ENCODE data around the gene SYTL2.
"Not testable (repeated sequence)": the region's sequence is repeated elsewhere in the genome, so short reads cannot be mapped to it uniquely, and the experiment has no call there.

SYTL2 gene

DNA sequence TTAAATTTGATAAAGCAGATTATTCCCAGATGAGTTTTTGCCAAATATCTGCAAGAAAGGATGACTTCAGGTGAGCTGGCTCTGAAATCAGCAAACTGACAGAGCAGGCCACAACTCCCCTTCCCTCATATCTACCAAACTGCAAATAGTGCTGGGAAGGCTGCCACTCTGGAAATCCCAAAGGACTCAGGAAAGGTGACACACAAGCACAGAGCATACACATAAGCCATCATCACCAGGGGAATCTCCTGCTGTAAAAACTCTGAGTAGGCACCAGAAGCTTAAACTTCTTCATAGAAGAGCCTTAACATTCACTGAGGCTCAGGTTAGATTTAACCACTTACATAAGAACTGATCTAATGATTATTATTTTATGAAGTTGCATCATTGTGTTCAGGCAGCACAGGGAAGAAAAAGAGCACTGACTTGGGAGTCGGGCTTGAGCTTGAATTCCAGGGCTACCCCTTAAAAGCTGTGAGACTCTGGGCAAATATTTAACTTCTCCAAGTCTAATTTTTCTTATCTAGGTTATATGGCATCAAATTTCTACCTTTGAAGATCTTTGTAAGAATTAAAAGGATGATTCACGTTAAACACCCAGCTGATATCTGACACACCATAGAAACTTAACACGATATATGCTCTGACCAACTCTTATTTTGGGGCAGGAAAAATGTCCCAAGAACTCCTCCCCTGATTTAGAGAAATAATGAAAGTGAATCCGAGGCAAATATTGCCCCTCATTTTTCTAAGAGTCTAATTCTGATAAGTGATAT, 15.0 kb downstream of the SYTL2 start:
- DNase-seq = no peak

DNA sequence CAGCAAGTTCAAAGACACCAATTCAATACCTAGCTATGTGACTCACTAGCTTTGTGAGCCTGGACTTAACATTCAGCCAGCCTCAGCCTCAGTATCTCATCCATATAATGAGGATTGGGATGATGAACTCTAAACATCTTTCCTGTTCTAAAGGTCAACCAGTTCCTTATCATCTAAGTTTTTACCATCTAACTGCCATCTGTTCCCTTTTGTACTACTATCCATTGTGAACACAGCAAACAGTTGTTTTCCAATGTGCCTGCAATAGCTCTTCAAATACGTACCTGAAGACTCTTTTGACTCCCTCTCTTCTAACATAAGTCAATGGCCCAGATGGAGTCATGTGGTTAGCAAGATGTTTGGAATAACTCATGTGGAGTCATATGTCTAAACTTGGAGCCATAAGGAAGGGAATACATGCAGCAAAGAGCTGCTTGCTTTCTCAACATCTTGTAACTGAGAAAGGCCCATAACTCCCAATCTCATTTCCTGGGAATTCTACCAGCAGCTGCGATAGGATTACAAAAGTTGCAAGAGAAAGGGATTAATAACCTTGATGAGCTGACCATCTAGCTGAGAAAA, 19.4 kb downstream of the SYTL2 start:
- DNase-seq = no peak

- no peak for DNase-seq
These were observed 22.9 kb downstream of the SYTL2 start for GRCh38 chr11:85787809-85788760.

DNA sequence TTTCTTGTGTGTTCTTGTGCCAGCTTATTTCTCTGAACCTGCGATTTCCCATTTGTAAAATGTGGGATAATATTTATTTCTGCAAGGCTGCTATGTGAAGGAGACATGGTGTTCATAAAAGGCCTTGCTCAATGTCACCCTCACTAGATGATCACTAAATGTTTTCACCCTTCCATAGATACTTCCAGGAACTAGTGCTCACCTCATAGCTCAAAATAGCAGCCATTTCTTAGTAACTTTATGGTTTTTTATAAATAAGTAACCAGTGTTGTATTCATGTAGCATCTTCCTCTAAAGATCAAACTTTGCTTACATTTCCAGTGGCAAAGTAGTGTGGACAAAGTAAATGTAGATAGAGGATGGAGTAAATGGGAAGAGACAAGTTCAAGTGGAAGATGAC, 23.8 kb downstream of the SYTL2 start:
- no peak for DNase-seq

GRCh38 chr11:85784480-85785265, 26.3 kb downstream of the SYTL2 start:
- no peak for DNase-seq

DNA sequence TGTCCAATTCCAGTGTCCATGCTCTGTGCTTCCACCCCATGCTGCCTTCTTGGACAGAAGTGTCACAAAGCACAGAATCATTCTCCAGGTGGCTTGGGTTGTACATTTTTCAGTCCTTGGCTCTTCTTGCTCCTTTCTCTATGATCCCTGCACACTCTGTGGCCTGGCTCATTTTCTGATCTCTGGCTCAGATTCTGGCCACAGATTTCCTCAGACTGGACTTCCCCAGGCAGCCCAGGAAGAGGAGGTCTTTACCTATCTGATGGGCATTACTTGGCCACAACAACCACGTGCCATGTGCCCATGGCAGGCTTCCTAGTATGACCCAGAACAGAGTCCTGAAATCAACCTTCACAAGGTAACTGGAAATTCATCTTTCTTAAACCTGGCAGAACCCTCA, 27.2 kb downstream of the SYTL2 start:
- DNase-seq = peak; percentile 35

DNA sequence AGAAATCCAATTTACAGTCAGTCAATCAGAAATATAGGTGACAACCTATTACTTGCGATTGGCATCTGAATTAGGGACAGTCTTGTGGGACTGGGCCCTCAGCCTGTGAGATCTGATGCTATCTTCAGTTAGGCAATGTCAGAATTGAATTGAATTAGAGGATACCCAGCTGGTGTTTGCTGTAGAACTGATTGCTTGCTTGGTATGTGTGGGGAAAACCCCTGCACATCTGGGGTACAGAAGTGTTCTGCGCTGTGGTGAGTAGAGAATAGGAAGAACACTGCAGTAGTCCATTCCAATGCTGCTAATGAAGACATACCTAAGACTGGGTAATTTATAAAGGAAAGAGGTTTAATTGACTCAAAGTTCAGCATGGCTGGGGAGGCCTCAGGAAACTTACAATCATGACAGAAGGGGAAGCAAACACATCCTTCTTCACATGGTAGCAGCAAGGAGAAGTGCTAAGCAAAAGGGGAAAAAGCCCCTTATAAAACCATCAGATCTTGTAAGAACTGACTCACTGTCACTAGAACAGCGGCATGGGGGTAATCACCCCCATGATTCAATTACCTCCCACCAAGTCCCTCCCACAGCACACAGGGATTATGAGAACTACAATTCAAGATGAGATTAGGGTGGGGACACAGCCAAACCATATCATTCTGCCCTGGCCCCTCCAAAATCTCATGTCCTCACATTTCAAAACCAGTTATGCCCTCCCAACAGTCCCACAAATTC, 30.0 kb downstream of the SYTL2 start:
- not testable (repeated sequence) for DNase-seq

DNA sequence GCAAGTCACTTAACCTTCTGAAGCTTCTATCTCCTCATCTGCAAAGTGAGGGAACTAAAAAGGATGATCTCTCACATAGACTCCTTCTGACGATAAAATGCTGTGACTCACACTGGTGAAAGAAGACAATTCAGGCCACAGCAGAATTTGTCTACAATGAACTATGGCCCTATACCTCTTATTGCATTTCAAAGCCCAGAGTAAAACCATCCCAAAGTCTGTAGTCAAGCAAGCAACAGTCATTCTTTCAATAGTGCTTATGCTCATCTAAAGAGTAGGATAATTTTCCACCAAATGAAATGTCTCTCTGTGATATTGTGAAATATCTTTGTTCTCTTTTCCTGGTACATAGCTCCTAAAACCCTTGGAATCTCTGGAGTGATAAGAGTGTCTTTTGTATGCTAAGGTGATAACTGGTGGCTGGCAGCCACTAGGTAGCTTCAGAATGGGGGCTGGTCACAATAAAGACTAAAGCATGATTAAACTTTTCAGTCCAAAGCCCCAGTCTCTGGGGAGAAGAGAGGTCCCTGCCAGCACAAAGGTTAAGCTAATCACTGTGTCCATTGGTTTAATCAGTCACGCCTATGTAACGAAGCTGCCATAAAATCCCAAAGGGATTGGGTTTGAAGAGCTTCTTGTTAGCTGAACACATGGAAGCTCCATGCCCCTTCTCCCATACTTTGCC, 30.8 kb downstream of the SYTL2 start:
- DNase-seq = no peak

- not testable (repeated sequence) for DNase-seq
These were observed 33.4 kb downstream of the SYTL2 start for GRCh38 chr11:85777603-85777972.

DNA sequence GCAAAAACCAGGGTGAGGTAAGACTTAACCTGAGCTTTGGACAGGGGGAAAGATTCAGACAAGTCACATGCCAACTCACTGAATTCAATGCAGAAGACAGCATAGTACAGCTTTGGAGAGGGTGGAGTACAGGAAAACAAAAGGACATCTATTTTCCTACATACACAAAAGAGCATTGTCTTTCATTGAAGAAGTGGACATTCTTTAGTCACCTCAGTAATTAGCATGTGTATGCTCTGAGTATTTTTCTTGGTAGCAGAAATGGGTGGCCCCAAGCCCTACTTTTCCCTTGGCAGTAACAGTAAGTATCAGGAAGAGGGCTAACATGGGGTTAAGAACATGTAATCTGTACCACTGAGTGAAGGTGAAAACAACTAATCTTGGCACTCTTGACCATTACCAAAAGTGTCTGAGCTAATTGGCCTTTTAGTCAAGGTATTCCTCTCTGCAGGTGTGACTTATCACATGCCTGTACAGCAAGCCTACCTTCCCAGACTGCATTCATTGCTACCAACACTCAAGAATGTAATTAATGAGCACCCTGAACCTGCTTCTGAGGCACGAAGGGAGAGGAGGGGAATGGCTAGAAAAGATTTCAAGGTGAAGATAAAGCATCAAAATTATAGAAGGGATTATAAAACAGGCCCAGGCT, 33.9 kb downstream of the SYTL2 start:
- no peak for DNase-seq

GRCh38 chr11:85774256-85775101, 36.5 kb downstream of the SYTL2 start:
- DNase-seq = no peak

DNA sequence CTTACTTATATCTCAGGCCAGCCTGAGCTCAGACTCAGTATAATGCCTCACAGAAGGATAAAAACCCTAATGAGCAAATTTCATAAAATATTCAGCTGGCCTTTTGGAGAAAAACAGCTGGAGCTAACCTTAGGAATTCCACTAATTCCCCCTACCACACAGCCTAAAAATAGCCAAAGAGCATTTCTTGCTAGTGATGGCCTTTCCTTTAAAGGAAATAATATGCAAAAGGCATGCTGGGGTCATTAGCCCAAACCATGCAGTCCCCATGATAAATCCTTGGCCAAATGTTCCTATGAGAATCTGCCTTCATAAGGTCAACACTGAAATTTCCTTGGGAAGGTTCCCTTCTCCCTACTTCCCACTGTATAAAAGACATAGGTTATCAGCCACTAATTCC, 38.2 kb downstream of the SYTL2 start:
- no peak for DNase-seq

DNA sequence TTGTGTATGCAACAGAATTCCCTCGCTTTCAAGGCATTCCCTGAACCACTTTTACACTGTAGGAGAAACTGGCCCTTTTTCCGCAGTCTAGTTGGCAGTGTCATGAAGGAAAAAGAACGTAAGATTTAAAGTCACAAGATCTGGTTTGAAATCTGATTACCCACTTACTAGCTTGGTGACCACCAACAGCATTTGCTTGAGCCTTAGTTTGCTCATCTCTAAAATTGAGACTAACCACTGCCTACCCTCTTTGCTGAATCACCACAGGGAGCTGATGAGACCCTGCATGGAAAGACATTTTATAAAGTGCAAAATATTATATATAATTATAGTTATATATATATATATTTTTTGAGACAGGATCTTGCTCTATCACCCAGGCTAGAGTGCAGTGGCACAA, 39.4 kb downstream of the SYTL2 start:
- DNase-seq = no peak

- no peak for DNase-seq
These were observed 41.2 kb downstream of the SYTL2 start for GRCh38 chr11:85769771-85770170.

DNA sequence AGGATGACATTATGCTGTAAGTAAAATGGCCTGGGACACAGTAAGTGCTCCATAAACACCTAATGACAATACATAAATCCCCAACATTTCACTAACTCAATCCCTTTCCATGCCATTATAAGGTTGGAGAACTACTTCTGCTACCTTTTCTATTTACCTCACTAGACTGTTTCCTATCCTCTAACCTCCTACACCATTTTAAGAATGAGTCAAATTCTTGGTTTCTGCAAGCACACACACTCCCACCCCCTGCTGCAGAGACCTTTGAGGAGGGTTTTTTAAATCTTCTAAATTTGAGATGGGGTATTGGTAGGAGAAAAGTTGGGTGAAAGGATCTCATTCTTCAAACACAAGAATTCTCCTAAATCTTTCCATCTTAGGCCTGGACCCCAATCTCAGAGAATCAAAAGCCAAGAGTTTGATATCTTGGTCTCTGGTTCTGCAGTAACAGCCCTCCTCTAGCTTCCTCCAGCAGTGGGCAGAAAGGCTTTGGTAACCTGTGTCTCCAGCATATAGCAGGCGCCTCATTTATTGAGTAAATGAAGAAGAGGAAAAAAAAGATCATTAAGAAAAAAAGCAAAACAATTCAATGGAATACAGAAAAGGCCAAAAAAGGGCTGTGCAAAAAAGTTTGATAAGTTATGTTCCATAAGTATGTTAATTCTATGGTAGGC, 42.3 kb downstream of the SYTL2 start:
- no peak for DNase-seq

- no peak for DNase-seq
These were observed 43.5 kb downstream of the SYTL2 start for GRCh38 chr11:85767246-85767945.

DNA sequence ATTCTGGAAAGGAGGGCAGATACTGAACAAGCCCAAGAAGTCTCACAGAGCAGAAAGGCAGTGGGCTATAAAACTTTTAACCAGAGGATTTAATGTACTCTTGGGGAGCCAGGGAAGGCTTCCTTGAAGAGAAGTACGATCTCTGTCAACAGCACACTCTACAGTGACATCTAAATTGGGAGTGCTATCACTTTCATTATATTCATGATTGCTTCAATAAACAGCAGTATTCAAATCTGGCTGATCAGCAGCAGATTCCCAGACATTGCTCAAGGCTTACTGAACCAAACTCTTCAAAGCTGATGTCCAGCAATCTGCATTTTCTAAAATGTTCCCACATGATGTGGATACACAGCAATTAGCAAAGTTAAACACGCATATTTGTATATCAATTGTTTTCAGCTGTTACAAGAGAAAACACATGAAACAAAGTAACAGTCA, 44.2 kb downstream of the SYTL2 start:
- no peak for DNase-seq

DNA sequence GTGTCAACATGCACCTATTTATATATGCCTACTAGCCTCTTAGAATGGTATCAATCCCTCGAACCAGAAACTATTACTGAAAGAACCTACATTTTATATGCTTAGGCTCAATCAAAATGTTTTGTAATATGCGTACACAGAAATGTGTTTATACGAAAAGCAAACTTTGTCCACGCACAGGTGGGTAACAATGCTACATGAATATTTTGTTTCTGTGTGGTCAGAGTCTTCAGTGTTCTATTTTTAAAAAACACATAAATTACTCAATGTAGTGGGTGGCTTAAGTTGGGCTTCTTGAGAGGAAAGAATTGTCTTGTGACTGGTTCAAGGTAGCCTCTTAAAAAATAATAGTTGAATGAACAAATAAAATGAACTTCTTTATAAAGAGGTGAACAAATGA, 46.1 kb downstream of the SYTL2 start:
- no peak for DNase-seq

DNA sequence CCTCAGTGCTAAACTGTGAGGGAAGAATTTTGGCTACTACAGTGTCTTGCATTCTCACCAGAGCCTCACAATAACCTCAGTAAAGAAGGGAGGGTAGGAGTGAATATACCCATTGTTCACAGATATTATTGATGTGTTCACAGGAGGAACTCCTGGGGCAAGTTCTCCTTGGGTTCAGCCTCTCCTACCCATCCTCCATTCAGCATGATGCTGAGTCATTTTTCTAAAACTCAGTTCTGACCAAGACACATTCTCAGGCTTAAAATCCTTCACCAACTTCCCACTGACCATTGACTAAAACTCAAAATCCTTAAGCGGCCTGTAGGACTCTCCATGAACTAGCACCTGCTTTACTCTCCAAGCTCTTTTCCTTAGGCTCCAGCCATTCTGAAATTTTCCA, 48.7 kb downstream of the SYTL2 start:
- DNase-seq = no peak
